Dermis microvascular lymphatic vessel endothelial cell (primary cell): Measurements from ENCODE around the gene DDR2. TPM values are rescaled to one million over a fixed set of nuclear protein-coding genes. Genes with fewer than 3 reads are reported as not detected.

Experiments
- DNase-seq, 2 donors: peaks; one replicate each; pipeline versions ENCODE4 v3.0.0 to v3.0.0-alpha.2; 2010; ENCODE audit warnings: low read depth in 2 of 2
- total RNA-seq: library from RNA; depleted of rRNA; stranded (reverse); fragments of >200 nt; gene quantifications from 2 replicates; pipeline ENCODE4 v1.2.1, GENCODE V29; 2014

DDR2 gene
- total RNA-seq, 1 donor from 2014 or later: 10.8 TPM

DNA sequence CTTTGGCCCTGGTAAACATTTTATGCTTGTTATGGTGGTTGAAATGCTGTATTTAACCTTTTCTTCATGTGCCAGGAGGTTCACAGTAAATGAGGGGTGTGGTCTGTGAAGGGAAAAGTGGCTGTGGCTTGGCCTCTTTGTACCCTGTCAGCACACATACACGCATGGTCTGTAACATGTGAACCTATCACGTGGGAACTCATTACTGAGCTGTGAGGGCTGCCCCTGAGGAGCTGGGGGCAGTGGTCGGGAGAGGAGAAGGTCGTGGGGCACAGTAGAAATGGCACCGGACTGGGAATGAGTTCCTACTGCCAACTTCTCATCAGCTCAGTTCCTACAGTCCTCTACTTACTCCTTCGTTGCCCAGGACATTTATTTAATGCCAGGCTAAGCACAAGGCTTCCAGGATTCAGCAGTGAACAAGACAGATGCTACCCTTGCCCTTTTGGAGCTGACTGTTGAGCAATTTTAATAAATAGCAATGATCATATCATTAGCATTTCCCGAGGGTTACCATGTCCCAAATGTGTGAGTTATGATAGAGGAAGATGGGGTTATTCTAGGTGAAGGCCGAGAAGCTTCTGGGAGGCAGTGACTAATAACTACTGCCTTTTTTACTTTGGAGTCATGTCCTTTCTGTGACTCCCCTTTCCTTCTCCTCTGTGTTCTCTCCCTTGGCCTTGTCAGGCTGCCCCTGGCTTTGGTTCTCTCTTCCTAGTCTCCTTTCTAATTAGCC, 38.8 kb downstream of the DDR2 start:
- peak in 1 of 2 donors; percentile 48 for DNase-seq

DNA sequence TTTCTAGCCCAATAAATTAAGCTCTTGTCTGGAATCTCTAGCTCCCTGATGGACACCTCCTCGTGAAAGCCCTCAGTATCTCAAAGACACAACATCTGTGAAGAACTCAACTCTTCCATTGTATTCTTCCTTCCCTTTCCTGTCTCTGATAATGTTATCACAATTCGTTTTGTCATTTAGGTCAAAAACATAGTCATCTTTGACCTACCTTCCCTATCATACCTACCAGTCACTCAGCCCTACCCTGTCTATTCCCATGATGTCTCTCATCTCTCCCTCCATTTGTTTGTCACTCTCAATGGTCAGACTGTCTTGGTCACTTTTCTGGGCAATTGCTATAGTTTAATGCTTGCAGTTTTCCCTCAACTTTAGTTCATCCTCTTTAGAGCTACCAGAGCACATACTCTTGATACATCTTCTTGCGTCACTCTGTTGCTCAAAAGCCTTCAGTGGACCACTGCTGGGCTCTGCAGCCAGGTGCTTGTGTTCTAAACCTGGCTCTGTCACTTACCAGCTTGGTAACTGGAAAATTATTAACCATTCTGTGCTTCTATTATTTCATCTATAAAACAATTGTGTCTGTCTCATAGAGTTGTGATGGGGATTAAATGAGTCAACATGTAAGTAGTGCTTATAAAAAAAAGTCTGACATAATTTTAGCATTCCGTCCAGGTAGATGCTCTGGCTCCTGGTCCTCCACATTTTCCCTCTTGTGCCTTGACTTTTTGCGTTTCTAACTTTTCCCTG, 39.6 kb downstream of the DDR2 start:
- no peak for DNase-seq

DNA sequence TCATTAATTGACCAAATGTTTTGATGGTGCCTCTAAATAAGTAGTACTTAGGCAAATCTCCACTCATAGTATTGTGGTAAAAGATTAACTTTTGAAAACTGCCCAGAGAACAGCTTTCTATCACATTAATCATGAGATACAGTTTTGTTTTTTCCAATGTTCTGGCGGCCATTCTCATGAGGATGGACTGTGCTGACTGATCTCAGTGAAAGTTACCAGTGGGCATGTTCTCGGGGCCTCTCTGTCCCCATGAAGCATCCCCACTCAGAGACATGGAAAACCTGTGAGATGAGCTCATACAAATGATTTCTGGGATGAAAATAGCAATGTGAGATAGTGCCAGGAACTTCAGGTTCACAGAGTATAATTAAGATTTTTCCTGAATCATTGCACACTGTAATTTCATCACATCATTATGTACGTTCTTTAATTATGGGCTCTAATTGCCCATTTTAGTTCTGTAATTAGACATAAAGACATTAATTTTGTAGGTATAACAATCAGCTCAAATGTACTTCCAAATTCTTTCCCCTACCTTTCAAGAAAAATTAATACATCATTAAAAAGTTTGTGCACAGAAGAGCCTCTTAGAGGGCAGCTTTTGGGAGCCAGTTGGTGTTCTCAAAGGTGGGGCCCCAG, 40.5 kb downstream of the DDR2 start:
- no peak for DNase-seq

DNA sequence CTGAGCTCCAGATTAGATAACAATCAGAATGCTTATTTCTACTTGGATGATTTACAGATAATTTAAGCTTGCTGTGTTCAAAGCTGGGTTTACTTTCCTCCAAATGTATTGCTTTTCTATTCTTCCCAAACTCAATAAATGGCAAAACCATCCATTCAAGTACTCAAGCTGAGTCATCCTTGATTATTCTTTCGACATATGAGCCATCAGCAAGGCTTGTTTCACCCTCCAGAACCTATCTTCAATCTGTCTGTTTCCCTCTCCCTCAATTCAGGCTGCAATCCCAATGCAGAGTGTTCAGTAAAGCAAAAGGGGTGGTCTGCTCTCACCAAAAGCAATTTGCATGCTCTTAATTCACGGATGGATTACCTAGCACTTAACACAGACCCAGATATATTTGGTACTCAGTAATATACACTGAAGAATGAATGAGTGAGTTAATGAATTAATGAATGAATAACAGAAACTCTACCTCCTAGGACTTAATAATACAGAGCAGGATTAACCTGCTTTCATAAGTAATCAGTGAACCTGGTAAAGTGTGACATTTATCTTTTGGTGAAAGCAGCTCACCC, 41.9 kb downstream of the DDR2 start:
- no peak for DNase-seq

DNA sequence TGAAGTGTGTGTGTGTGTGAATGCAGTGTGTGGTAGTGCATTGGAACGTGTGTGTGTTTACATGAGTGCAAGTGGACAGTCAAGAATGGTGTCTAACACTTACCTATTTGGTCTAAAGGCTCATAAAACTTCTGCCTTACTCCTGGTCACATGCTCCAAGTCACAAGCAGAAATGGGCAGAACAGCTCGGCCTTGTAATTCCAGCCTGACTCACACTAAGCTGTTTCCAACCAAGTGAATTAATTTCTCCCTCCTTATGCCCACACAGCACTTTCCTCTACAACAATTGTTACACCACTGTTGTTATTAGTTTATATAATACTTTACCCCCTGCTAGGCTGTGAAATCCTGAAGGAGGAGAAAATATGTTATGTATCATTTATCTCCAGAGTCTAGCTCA, 43.8 kb downstream of the DDR2 start:
- DNase-seq: peak in 1 of 2 donors; percentile 60

DNA sequence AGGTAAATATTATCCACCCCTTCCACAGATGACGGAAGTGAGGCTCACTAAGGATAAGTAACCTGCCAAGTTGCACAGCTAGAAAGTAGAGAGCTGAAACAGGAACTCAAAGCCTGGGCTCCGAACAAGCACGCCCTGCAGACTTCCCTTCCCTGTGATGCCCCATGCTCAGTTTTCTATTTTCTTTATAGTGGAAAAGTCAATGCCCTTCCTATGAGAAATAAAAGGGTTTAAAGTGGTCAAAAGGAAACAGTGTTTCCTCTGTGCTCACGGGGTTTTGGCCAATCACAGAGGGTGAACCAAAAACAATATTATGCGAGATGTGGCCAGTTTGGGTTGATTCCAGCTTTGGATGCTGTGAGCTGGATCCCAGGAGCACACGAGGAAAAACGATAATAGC, 44.5 kb downstream of the DDR2 start:
- peak; percentile 88 to 89 for DNase-seq

DNA sequence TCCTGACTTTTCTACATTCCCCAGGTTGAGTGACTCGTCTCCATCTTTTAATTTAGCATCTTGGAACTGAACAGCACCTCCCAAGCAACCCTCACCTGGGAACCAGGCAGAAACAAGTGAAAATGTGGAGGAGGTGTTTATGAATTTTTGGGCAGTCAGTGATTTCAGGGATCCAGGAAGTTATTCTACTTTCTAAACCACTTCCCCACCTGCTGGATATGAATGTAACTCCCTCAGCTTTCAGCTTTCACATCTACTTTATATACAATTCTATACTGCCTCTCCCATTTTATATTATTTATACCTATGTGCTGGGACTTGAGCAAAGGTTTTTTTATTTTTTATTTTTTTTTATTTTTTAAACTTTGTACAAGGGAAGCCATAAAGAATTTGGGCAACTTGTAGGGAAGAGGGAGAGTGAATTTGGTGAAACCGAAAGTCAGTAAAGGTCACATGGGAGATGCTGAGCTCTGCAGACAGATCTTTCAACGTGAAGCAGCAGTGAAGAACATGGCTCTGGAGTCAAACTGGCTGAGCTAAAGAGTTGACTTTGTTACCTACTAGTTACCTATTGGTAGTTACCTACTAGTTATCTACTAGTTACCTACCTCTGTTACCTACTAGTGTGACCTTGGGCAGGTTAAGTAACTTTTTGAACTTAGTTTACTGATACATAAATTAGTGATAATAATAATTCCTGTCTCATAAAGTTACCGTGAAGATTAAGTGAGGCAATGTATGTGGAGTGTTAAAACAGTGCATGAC, 45.5 kb downstream of the DDR2 start:
- peak in 1 of 2 donors; percentile 18 for DNase-seq

DNA sequence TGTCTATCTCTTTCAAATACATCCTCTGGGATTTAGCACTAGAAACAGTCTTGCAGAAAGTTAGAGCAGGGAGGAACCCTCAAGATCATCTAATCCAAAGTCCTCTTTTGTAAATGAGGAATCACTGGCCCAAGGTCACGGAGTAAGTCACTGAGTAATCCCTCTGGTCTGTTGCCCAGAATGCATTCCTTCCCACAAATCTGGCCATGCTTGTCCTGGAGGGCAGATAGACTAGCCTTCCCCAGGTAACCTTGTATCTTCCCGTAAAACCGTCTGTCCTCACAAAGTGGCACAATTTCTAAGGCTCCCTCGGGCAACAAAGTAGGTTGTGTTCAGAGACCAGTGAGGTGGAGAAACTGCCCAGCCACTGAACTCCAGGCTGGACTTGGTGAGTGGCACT, 46.2 kb downstream of the DDR2 start:
- DNase-seq: peak in 1 of 2 donors; percentile 40

DNA sequence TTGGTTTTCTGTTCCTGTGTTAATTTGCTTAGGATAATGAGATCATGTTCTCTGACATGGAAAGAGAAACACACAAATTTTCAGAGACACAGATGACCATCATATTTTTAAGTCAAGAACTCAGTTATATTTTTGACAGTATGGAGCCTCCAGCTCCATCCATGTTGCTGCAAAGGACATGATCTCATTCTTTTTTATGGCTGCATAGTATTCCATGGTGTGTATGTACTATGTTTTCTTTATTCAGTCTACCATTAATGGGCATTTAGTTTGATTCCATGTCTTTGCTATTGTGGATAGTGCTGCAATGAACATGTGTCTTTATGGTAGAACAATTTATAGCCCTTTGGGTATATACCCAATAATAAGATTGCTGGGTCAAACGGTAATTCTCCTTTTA, 47.0 kb downstream of the DDR2 start:
- DNase-seq: no peak

DNA sequence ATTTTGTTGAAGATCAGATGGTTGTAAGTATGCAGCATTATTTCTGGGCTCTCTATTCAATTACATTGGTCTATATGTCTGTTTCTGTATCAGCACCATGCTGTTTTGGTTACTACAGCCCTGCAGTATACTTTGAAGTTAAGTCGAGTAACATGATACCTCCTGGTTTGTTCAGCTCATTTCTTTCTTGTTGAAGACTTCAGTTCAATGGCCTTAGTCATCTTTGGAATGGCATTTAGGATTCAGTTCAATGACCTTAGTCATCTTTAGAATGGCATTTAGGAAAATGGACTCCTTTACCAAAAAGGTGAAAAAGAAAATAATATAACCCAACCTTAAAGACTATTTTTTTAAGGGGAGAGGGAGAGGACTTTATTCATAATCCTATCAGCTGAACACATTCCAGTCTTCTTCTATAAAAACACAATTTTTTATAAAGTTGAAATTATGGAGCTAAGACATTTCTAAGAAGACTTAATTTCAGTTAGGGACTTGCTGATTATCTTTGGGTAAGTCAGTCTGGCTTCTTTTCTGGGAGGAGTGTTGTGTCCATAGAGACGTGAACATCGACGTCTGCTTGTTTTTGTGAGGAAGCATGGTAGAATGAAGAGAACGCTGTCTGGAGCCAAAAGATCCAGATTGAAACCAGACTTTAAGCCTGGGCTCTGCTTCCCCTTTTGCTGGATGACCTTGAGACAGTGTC, 48.3 kb downstream of the DDR2 start:
- no peak for DNase-seq

DNA sequence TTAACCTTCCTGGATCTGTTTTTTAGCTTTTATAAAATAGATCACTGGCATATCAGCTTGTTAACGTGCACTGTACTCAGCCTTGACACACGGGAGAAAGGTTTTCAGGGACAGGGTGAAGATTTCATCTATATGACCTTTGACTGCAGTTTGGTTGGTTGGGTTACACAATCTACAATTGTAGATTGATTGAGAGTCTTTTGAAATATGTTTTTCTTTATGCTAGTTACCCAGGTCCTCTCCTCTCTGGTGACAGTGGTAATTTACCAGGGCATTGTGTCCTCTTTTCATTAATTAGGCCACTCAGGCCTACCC, 48.8 kb downstream of the DDR2 start:
- DNase-seq: no peak

DNA sequence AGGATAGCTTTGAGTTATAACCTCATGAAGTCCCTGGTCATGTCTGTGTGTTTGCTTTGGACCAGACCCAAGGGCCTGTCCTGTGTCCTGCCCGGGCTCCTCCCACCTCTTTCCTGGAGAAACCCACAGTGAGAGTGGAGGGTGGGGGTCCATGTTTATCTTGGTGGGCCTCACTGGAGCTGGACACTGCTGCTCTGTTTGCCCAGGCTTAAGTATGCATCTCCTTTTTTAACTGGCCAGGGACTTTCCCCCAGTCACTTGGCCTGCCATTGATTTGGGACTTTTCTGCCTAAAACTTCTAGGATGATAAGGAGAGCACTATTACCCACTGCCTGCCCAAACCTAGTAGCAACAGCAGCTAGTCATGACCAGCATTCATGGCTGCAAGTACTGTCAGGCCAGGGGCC, 49.8 kb downstream of the DDR2 start:
- peak; percentile 47 to 77 for DNase-seq

DNA sequence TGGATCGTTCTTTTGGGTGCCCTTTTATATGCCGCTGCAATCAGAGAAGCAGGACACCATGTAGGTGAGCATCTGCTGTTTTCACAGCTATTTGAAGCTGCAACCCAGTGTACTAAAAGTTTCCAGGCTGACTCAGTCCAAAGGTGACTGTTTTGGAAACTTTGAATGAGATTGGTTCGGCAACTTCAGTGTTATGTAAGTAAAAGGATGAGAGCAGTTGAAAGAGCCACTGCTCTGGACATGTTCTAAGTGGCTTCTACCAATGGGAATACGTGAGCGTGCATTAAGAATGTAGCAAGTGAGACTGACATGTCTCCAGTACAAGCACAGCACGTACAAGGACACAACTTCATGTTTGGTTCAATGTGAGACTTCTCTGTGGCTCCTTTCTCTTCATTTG, 55.6 kb downstream of the DDR2 start:
- DNase-seq: peak; percentile 53 to 79

DNA sequence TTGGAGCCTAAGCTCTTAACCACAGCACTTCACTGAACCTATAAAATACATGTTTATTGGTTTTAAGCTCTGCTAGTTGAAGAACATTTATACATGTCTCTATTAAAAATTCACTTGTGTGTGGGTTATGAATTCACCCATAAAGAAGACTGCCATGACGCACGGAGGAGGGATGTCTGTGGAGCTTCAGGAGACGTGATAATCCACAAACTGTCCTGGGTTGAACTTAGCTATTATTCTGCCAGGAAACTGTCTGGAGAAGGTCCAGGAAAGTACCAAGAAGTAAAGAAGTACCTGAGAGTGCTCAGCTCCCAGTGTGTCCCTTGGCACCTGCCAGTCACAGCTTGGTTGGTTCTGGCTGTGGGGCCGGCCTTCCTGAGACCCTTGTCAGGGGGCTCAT, 56.3 kb downstream of the DDR2 start:
- no peak for DNase-seq

DNA sequence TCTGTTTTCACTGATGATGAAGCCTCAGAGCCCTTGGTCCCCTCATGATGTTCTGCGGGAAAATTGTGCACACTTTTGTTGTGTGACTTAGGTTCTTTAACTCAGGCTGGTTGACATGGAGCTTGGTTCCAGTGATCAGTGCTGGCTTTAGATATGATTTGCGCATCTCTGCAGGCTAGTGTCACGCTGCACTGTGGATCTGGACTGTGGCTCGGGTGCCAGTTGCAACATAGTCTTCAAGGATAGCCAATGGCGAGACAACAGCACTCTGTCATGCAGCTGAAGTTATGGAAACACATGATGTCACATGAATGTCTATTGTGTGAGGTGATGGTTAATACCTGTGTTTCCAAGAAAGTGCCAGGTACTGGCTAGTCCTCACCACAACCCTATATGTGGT, 56.7 kb downstream of the DDR2 start:
- DNase-seq: no peak

DNA sequence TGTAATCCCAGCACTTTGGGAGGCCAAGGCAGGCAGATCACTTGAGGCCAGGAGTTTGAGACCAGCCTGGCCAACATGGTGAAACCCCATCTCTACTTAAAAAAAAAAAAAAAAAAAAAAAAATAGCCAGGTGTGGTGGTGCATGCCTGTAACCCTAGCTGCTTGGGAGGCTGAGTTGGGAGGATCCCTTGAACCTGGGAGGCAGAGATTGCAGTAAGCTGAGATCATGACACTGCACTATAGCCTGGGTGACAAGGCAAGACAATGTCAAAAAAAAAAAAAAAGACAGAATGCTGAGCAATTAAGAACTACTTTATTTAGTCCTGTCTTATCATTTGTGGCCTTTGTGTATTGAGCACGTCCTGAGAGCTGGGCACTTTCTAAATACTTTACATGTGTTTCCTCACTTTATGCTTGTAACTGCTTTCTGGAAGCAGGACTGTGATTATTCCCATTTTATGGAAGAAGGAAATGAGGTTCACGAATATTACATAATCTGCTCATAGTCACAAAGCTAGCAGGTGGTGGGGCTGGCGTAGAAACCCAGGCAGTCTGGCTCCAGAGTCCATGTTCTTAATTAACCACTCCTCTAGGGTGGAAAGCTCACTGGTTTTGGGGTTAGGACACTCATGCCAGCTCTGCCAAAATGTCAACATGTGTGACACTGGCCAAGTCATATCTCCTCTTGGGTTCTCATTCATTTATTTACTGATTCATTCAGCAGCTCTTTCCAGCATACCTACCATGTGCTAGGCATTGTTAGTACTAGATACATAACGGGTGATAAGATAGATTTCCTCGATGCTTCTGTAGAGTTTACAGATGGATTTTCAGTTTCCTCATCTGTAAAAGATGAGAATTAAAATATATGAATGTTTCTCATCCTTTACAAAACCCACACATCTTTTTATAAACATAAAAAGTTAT, 57.7 kb downstream of the DDR2 start:
- DNase-seq: peak in 1 of 2 donors; percentile 41

DNA sequence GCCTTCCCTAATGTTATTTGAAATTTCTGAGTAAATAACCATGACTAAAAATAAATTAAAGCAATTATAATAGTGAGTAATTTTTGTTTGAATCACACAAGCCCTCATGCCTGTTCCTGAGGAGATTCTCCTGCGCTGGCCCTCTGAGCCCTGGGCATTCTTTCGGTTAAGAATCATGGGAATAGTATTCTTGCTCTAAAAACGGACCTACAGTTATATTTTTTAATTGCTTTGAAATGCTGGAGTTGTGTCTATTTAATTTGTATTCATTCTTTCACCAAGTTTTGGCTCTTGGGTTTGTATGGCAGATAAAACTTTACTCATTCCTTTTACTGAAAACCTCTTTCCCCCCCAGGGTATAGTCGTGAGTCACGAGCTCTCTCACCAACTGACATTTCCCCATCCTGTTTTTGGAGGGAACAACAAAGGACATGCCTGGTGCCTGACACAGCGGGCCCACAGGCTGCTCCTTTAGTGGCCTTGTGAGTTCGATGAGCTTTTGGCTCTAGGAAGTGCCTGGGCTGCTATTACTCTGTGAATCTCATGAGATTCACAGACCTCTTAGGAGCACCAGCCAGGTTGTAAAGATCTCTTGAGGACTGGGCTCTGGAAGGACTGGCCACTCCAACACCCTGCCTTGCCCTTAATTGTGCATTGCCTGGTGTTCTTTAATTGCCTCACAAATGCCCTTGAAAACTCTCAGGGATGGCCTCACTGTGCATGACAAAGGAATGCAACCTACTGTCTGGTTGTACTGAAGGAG, 58.6 kb downstream of the DDR2 start:
- peak; percentile 83 to 96 for DNase-seq

DNA sequence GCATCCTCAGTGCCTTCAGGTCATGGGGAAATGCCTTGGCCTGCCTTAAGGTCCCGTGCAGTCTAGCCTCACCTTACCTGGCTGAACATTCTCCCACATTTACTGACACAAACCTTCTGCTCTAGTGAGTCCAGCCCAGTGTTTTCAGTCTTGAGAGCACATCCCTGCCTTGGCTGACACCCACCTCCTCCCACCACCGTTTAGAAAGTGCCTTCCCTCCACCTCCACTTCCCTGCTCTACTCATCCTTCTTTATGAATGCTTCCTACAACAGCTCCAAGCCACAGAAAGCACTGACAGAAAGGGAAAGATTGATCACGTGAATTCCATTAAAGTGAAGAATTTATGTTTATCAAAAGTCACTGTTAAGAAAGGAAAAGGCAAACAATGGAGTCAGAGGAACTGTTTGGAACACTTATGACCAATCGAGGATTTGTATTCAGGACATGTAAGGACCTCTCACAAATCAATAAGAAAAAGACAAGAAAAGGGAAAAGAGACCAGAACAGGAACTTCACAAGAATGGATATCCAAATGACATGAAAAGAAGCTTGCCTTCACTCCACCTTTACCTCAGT, 59.8 kb downstream of the DDR2 start:
- no peak for DNase-seq

DNA sequence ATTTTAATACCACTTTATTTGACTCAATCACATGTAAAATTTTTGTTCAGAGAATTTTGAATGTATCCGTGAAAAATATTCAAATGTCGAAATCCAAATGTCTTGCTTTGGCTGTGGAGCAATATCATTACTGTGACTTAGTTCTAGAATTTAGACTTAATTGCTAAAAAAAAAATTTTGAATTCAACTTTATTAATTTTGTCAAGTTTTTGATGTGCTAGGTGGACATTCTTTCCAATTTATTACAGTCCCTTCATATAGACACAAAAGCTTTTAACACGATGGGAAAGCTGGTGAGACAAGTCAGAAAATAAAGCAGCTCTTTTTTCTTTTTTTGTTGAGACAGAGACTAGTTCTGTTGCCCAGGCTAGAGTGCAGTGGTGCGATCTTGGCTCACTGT, 62.6 kb downstream of the DDR2 start:
- DNase-seq: no peak
